Measurements from ENCODE around the gene OR52E5. TPM values are rescaled to one million over a fixed set of nuclear protein-coding genes. Genes with fewer than 3 reads are reported as not detected.

The OR52E5 gene
- total and polyA plus RNA-seq, 2 of the 13 experiments (the other 11 are each of a cell fraction or from before 2014, with no cell fraction given): not detected

GRCh38 chr11:5933116-5933515 lies 40.1 kb downstream of the OR52E5 start:
- BruUV-seq (replicated peaks): no TSS peak
- ATAC-seq (no peak), FAIRE-seq (no peak), DNase-seq (ENCODE audit: low spot score) (no peak)
- no peaks in the 10 kb centered on the region for H4K20me1 ChIP-seq (ENCODE audit: insufficient read depth, low read length)
- POLR2A ChIA-PET: no interaction called here
- no peak overlapping the region for H3K27ac ChIP-seq (ENCODE audit: extremely low read length, insufficient read depth, low read length)
- 38% methylated on average over 10 of the region's 10 CpGs for WGBS (ENCODE audit: low lambda C conversion rate)
- H3K9ac ChIP-seq (ENCODE audit: insufficient read depth, low read depth, low read length): no peak overlapping the region
- H3K9me3 ChIP-seq (ENCODE audit: low read length): no peaks in the 10 kb centered on the region
- no peaks in the 10 kb centered on the region for H3K4me1 ChIP-seq (ENCODE audit: insufficient read depth, low read length)
- no peaks in the 10 kb centered on the region for H3K36me3 ChIP-seq (replicated peaks in 1 of 2; ENCODE audit: control insufficient read depth in 1 of 2, insufficient read depth in 2 of 2, low read length in 2 of 2)
- in situ Hi-C loops (cut with HindIII; ENCODE audit: extremely low pct_ligation_motif_present, low pct_unique_long_range_greater_than_20kb) (no loop called here), intact Hi-C loops (cut with micrococcal nuclease; ENCODE audit: unreplicated experiment) (no loop called here)
- peaks cover 0 to 10% of the 10 kb centered on the region in 2 experiments; a peak in 2 of 5 replicates for H3K27me3 ChIP-seq (ENCODE audit: control insufficient read depth in 1 of 2, insufficient read depth in 2 of 2, low read length in 2 of 2)
- H3K4me3 ChIP-seq (replicated peaks in 1 of 3; ENCODE audit: insufficient read depth in 1 of 3, low read depth in 2 of 3, low read length in 3 of 3): no peak overlapping the region
- H2AFZ ChIP-seq (ENCODE audit: low read length): no peak overlapping the region
- CTCF ChIA-PET (ENCODE audit: low intra/inter-chr PET ratio, low total read pairs): no interaction called here
- no peak for TF ChIP-seq ZNF572 (CRISPR knock-in tag; IDR thresholded peaks at IDR 0.05)
- no peak for TF ChIP-seq MEIS2 (CRISPR knock-in tag; IDR thresholded peaks at IDR 0.05)
- TF ChIP-seq SAP130 (CRISPR knock-in tag; IDR thresholded peaks at IDR 0.05; ENCODE audit: low read depth): no peak
- TF ChIP-seq BCL3 (CRISPR knock-in tag; IDR thresholded peaks at IDR 0.05): no peak
- TF ChIP-seq TCF7L2 (IDR thresholded peaks at IDR 0.05; ENCODE audit: low read depth, low read length): no peak
- no peak for TF ChIP-seq ATF6 (CRISPR knock-in tag; conservative IDR thresholded peaks at IDR 0.05)
- no peak for TF ChIP-seq ZNF546 (CRISPR knock-in tag; conservative IDR thresholded peaks at IDR 0.05)
- no peak for TF ChIP-seq ELF3 (CRISPR knock-in tag; IDR thresholded peaks at IDR 0.05)
- no peak for TF ChIP-seq HDAC2 (CRISPR knock-in tag; IDR thresholded peaks at IDR 0.05)
- TF ChIP-seq TFDP1 (CRISPR knock-in tag; IDR thresholded peaks at IDR 0.05; ENCODE audit: borderline replicate concordance): no peak
- TF ChIP-seq ZNF639 (CRISPR knock-in tag; conservative IDR thresholded peaks at IDR 0.05): no peak
- TF ChIP-seq PCBP2 (optimal IDR thresholded peaks at IDR 0.05; ENCODE audit: low read depth, low read length, poor library complexity, severe bottlenecking): no peak
- TF ChIP-seq DR1 (CRISPR knock-in tag; IDR thresholded peaks at IDR 0.05): no peak
- TF ChIP-seq ZNF414 (CRISPR knock-in tag; IDR thresholded peaks at IDR 0.05): no peak
- TF ChIP-seq RBM22 (optimal IDR thresholded peaks at IDR 0.05; ENCODE audit: low read length): no peak
- no peak for TF ChIP-seq NPAS2 (CRISPR knock-in tag; IDR thresholded peaks at IDR 0.05; ENCODE audit: borderline replicate concordance)
- H3K79me2 ChIP-seq (ENCODE audit: insufficient read depth, low read length): no peaks in the 10 kb centered on the region
- H3K4me2 ChIP-seq (ENCODE audit: low read depth, low read length): no peak overlapping the region

Data from HepG2 (cell line).